K562 (cell line): ENCODE data around the gene LENG9. TPM values are rescaled to one million over a fixed set of nuclear protein-coding genes. Genes with fewer than 3 reads are reported as not detected.

ENCODE experiments used
- SAFB ChIP-seq: fragments of 200-400 bp; formaldehyde crosslinking; IDR thresholded peaks from 2 replicates; pipeline ENCODE4 v1.6.1; 2017; ENCODE audit warnings: low read depth, low read length, borderline replicate concordance
- polyA plus RNA-seq, 8 experiments: library from polyadenylated mRNA; depleted of rRNA in 4 of 8; stranded (reverse) in 5 of 8; unstranded in 3 of 8; fragments of >200 nt; fragmentation: Nextera tagmentation in 2 of 8; fragmentation: Illumina TruSeq in 1 of 8; extraction: Ambion mirVana in 2 of 8; extraction: Trizol in 1 of 8; gene quantifications; 2 replicates each; pipeline versions ENCODE4 v1.2.1 to v1.2.3, GENCODE V29; 2011 to 2014; ENCODE audit warnings: inconsistent platforms in 1 of 8, missing spikeins in 1 of 8
- total RNA-seq, 7 experiments: library from RNA; depleted of rRNA in 6 of 7; stranded (reverse); fragments of >200 nt in 6 of 7; fragmentation: Illumina TruSeq in 2 of 7; extraction: Trizol in 2 of 7; gene quantifications; 2 replicates each; pipeline versions ENCODE4 v1.2.1 to v1.2.3, GENCODE V29; 2011 to 2021; ENCODE audit warnings: low replicate concordance in 1 of 7
- TF ChIP-seq, protein P1 (sequence below): fragments of 450-650 bp; IDR thresholded peaks from 2 replicates; pipeline ENCODE4 v1.6.1; 2016; ENCODE audit warnings: mild to moderate bottlenecking, moderate library complexity
- TF ChIP-seq, protein P2 (sequence below): fragments of 450-650 bp; IDR thresholded peaks from 2 replicates; pipeline ENCODE4 v1.7.1; 2018; ENCODE audit warnings: mild to moderate bottlenecking, low read depth; ENCODE audit not compliant: partially characterized antibody

Gene LENG9
- total and polyA plus RNA-seq, 9 of the 15 experiments (the other 6 are each of a cell fraction or from before 2014, with no cell fraction given) = 0.06 to 0.64 (median 0.33) TPM; not detected in 1

DNA sequence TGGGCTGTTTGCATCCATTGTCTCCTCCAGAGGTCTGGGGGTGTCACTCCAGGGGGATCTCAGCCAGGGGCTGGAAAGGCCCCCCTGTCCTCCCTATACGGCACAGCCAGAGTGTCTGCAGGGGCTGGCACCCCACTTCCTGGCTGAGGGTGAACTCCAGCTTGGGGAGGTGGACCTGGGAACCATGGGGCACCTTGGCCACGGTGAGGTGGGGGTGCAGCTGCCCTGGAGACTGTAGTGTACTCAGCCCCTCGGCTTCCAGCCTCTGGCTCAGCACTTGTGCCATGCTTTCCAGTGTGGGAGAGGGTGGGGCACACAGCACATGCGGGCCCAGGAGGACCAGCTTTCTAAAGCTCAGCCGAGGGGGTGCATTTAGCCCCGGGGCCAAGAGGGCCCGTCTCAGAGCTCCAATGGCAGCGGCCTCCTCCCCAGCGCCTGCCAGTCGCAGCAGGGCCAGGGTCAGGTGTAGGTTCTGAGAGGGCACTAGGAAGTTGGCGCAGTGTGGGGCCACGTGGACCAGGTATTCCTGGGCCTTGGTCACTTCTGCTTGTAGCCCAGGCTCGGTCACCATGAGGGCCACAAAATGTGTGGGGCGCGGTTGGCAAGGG lies 1.4 kb downstream of the LENG9 start (continued):
- TF ChIP-seq, protein P1, sequence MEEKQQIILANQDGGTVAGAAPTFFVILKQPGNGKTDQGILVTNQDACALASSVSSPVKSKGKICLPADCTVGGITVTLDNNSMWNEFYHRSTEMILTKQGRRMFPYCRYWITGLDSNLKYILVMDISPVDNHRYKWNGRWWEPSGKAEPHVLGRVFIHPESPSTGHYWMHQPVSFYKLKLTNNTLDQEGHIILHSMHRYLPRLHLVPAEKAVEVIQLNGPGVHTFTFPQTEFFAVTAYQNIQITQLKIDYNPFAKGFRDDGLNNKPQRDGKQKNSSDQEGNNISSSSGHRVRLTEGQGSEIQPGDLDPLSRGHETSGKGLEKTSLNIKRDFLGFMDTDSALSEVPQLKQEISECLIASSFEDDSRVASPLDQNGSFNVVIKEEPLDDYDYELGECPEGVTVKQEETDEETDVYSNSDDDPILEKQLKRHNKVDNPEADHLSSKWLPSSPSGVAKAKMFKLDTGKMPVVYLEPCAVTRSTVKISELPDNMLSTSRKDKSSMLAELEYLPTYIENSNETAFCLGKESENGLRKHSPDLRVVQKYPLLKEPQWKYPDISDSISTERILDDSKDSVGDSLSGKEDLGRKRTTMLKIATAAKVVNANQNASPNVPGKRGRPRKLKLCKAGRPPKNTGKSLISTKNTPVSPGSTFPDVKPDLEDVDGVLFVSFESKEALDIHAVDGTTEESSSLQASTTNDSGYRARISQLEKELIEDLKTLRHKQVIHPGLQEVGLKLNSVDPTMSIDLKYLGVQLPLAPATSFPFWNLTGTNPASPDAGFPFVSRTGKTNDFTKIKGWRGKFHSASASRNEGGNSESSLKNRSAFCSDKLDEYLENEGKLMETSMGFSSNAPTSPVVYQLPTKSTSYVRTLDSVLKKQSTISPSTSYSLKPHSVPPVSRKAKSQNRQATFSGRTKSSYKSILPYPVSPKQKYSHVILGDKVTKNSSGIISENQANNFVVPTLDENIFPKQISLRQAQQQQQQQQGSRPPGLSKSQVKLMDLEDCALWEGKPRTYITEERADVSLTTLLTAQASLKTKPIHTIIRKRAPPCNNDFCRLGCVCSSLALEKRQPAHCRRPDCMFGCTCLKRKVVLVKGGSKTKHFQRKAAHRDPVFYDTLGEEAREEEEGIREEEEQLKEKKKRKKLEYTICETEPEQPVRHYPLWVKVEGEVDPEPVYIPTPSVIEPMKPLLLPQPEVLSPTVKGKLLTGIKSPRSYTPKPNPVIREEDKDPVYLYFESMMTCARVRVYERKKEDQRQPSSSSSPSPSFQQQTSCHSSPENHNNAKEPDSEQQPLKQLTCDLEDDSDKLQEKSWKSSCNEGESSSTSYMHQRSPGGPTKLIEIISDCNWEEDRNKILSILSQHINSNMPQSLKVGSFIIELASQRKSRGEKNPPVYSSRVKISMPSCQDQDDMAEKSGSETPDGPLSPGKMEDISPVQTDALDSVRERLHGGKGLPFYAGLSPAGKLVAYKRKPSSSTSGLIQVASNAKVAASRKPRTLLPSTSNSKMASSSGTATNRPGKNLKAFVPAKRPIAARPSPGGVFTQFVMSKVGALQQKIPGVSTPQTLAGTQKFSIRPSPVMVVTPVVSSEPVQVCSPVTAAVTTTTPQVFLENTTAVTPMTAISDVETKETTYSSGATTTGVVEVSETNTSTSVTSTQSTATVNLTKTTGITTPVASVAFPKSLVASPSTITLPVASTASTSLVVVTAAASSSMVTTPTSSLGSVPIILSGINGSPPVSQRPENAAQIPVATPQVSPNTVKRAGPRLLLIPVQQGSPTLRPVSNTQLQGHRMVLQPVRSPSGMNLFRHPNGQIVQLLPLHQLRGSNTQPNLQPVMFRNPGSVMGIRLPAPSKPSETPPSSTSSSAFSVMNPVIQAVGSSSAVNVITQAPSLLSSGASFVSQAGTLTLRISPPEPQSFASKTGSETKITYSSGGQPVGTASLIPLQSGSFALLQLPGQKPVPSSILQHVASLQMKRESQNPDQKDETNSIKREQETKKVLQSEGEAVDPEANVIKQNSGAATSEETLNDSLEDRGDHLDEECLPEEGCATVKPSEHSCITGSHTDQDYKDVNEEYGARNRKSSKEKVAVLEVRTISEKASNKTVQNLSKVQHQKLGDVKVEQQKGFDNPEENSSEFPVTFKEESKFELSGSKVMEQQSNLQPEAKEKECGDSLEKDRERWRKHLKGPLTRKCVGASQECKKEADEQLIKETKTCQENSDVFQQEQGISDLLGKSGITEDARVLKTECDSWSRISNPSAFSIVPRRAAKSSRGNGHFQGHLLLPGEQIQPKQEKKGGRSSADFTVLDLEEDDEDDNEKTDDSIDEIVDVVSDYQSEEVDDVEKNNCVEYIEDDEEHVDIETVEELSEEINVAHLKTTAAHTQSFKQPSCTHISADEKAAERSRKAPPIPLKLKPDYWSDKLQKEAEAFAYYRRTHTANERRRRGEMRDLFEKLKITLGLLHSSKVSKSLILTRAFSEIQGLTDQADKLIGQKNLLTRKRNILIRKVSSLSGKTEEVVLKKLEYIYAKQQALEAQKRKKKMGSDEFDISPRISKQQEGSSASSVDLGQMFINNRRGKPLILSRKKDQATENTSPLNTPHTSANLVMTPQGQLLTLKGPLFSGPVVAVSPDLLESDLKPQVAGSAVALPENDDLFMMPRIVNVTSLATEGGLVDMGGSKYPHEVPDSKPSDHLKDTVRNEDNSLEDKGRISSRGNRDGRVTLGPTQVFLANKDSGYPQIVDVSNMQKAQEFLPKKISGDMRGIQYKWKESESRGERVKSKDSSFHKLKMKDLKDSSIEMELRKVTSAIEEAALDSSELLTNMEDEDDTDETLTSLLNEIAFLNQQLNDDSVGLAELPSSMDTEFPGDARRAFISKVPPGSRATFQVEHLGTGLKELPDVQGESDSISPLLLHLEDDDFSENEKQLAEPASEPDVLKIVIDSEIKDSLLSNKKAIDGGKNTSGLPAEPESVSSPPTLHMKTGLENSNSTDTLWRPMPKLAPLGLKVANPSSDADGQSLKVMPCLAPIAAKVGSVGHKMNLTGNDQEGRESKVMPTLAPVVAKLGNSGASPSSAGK = no peak
- TF ChIP-seq, protein P2, sequence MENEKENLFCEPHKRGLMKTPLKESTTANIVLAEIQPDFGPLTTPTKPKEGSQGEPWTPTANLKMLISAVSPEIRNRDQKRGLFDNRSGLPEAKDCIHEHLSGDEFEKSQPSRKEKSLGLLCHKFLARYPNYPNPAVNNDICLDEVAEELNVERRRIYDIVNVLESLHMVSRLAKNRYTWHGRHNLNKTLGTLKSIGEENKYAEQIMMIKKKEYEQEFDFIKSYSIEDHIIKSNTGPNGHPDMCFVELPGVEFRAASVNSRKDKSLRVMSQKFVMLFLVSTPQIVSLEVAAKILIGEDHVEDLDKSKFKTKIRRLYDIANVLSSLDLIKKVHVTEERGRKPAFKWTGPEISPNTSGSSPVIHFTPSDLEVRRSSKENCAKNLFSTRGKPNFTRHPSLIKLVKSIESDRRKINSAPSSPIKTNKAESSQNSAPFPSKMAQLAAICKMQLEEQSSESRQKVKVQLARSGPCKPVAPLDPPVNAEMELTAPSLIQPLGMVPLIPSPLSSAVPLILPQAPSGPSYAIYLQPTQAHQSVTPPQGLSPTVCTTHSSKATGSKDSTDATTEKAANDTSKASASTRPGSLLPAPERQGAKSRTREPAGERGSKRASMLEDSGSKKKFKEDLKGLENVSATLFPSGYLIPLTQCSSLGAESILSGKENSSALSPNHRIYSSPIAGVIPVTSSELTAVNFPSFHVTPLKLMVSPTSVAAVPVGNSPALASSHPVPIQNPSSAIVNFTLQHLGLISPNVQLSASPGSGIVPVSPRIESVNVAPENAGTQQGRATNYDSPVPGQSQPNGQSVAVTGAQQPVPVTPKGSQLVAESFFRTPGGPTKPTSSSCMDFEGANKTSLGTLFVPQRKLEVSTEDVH = peak; percentile 26
- no peak for TF ChIP-seq SAFB
